Suprapubic skin (tissue), 4 donors: ENCODE measurements around the gene COMMD1.
"Not testable (repeated sequence)": the region's sequence is repeated elsewhere in the genome, so short reads cannot be mapped to it uniquely, and the experiment has no call there.

Experiments used
- POLR2A ChIP-seq, 2 donors: fragments of 450-650 bp; IDR thresholded peaks; one replicate each; pipeline ENCODE4 v1.6.1; 2017; ENCODE audit warnings: antibody characterized with exemption in 2 of 2, mild to moderate bottlenecking in 2 of 2, moderate library complexity in 2 of 2
- POLR2AphosphoS5 ChIP-seq, 3 donors: sonication (generic); formaldehyde crosslinking; IDR thresholded peaks; one replicate each; pipeline ENCODE4 v1.6.1; 2017; ENCODE audit warnings: antibody characterized with exemption in 3 of 3
- TF ChIP-seq, protein P1 (sequence below), 2 donors: fragments of 200-600 bp in 1 of 2; fragments of 450-650 bp in 1 of 2; sonication (generic) in 1 of 2; IDR thresholded peaks; one replicate each; pipeline ENCODE4 v1.5.1; 2016 to 2019; ENCODE audit warnings: antibody characterized with exemption in 2 of 2, mild to moderate bottlenecking in 1 of 2, moderate library complexity in 1 of 2

DNA sequence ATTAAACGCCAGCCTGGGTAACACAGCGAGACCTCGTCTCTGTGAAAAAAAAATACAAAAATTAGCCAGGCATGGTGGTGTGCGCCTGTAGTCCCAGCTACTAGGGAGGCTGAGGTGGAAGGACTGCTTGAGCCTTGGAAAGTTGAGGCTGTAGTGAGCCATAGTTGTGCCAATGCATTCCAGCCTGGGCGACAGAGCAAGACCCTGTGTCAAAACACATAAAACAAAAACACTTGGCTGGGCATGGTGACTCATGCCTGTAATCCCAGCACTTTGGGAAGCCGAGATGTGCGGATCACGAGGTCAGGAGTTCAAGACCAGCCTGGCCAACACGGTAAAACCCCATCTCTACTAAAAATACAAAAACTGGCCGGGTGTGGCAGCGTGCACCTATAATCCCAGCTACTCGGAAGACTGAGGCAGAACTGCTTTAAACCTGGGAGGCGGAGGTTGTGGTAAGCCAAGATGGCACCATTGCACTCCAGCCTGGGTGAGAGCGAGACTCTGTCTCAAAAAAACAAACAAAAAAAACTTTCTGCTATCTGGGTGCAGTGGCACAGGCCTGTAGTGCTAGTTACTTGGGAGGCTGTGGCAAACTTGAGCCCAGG is 38.9 kb upstream of the COMMD1 start:
- TF ChIP-seq, protein P1, sequence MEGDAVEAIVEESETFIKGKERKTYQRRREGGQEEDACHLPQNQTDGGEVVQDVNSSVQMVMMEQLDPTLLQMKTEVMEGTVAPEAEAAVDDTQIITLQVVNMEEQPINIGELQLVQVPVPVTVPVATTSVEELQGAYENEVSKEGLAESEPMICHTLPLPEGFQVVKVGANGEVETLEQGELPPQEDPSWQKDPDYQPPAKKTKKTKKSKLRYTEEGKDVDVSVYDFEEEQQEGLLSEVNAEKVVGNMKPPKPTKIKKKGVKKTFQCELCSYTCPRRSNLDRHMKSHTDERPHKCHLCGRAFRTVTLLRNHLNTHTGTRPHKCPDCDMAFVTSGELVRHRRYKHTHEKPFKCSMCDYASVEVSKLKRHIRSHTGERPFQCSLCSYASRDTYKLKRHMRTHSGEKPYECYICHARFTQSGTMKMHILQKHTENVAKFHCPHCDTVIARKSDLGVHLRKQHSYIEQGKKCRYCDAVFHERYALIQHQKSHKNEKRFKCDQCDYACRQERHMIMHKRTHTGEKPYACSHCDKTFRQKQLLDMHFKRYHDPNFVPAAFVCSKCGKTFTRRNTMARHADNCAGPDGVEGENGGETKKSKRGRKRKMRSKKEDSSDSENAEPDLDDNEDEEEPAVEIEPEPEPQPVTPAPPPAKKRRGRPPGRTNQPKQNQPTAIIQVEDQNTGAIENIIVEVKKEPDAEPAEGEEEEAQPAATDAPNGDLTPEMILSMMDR (IDR thresholded peaks at IDR 0.05) = not testable (repeated sequence)
- not testable (repeated sequence) for TF ChIP-seq POLR2AphosphoS5, POLR2A (IDR thresholded peaks at IDR 0.05)
